GM19438 (cell line): ENCODE measurements around the gene MXI1.
"Not testable (repeated sequence)": the region's sequence is repeated elsewhere in the genome, so short reads cannot be mapped to it uniquely, and the experiment has no call there.

Source experiments
- ATAC-seq: cut with Tn5 transposase; IDR thresholded peaks from one replicate; pipeline ENCODE4 v1.9.1; 2021; ENCODE audit warnings: low read depth; ENCODE audit not compliant: unreplicated experiment

The MXI1 gene

DNA sequence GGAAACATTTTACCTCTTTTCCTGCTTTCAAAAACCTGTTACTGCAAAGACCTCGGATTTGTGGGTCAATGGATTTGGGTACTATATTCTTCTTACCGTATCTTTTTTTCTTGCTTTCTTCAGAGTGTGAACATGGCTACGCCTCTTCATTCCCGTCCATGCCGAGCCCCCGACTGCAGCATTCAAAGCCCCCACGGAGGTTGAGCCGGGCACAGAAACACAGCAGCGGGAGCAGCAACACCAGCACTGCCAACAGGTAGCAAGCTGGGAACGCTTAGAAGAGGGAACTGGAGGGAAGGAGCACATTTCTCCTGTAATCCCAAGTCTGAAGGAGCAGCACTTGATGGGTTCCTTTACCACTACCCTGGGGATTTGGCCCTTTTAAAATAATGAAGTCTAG lies 20.7 kb downstream of the MXI1 start:
- no peak for ATAC-seq

GRCh38 chr10:110229155-110229554 lies 21.8 kb downstream of the MXI1 start:
- ATAC-seq, result no peak

DNA sequence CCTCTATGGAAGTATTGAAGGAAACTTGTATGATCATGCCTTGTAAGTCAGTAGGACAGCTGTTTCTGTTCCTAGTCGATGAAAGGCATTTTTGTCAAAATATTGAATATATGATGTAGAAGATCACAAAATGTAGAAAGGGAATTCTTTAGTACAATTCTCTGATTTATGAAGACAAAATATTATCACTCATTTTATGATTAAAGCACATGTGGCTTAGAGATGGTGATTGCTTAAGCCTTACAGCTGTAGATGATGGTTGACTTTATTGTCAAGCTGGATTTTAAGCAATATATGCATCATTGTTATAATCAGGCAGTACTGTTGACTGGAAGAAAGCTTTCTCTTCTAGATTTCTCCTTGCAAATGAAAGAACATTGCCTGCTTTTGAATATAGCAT lies 26.4 kb downstream of the MXI1 start:
- ATAC-seq, result no peak

DNA sequence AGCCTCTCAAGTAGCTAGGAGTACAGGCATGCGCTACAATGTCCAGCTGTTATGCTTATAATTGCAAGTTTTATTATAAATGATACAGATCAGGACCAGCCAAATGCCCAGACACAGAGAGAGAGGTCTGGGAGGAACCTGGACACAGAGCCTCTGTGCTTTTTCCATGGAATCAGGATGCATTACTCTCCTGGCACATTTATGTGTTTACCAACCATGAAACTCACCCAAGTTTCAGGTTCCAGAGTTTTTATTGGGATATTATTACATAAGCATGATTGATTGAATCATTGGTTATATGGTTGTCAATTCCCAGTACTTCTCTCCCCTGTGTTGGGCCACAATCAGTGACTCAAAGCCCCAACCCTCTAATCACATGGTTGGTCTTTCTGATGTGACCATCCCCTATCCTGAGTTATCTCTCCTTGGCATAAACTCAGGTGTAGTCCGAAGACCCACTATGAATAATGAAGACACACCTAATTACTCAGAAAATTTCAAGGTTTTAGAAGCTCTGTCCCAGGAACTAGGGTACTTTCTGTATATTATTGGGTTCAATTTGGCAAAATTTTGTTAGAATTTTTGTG lies 30.6 kb downstream of the MXI1 start:
- ATAC-seq, result no peak

DNA sequence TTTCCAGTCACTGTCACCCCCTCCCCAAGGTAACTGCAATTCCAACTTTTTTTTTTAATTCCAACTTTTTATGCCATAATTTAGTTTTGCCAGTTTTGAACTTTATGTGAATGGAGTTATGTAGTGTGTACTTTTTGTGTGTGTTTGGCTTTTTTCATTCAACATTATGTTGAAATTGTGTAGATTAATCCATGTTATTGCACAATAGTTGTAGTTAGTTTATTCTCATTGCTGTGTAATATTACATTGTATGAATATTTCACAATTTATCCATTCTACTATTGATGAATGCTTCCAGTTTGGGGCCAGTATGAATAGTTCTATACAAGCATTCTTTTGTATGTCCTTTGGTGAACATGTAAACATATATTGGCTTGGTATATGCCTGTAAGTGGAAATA lies 32.5 kb downstream of the MXI1 start:
- no peak for ATAC-seq

GRCh38 chr10:110241407-110241806 lies 34.0 kb downstream of the MXI1 start:
- no peak for ATAC-seq

- ATAC-seq, result no peak
Observed at GRCh38 chr10:110241841-110242240, 34.4 kb downstream of the MXI1 start.

GRCh38 chr10:110242511-110242910 lies 35.1 kb downstream of the MXI1 start:
- ATAC-seq, result no peak

DNA sequence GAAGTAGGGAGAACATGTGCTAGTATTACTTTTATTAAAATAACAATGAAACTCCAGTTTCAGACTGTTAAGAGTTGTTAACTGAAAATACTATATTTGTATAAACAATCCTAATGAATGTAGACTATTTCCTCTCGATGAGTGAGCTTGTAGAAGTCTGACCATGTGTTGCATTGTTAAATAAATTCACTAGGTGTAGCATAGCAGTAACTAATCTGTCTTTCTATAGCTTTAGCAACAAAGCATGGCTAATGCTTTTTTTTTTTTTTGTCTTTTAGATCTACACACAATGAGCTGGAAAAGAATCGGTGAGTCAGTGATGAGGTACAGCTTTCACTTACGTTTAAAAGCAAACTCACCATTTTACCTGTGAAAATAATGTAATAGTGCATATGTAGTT lies 37.1 kb downstream of the MXI1 start:
- ATAC-seq, result no peak

DNA sequence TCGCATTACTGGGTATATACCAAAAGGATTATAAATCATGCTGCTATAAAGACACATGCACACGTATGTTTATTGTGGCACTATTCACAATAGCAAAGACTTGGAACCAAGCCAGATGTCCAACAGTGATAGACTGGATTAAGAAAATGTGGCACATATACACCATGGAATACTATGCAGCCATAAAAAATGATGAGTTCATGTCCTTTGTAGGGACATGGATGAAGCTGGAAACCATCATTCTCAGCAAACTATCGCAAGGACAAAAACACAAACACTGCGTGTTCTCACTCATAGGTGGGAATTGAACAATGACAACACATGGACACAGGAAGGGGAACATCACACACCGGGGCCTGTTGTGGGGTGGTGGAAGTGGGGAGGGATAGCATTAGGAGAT lies 40.4 kb downstream of the MXI1 start:
- ATAC-seq, result not testable (repeated sequence)

DNA sequence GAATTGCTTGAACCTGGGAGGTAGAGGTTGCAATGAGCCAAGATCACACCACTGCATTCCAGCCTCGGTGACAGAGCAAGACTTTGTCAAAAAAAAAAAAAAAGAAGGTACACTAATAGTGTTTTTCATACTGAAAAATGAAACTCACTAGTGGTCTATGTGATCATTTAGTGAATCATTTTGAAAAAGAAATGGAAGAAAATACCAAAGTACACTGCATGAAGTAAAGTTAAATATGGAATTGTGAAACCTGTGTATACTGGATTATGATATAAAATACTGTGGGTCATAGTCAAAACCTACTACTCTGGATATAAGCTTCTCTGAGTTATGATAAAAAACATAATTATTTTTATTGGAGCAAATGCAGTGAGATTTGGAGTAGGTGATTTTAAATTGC lies 42.1 kb downstream of the MXI1 start:
- peak; percentile 68 for ATAC-seq

- ATAC-seq, result peak; percentile 73
Observed at GRCh38 chr10:110251392-110251791, 44.0 kb downstream of the MXI1 start.

DNA sequence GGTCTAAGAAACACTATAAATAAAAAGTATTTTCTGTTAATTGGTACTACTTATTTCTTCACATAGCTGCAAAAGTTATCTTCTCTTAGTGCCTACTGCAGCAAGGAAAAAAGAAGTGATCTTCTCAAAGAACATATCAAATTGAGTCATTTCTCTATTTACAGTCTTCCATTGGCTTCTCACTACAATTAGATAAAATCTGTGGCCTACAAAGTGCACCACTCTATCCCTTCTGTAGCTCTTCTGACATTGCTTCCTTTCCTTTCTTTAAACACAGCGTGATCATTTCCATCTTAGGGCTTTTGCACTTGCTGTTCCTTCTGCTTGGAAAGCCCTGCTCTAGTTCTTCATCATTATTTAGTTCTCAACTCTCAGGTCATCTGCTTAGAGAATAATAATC lies 44.7 kb downstream of the MXI1 start:
- no peak for ATAC-seq

DNA sequence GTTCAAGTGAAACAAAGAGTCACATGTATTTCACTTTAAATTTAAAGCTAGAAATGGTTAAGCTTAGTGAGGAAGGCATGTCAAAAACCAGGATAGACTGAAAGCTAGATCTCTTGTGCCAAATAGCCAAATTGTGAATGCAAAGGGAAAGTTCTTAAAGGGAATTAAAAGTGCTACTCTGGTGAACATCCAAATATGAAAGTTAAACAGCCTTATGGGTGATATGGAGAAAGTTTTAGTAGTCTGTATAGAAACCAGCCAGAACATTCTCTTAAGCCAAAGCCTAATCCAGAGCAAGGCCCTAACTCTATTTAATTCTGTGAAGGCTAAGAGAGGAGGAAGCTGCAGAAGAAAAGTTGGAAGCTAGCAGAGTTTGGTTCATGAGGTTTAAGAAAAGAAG lies 47.1 kb downstream of the MXI1 start:
- ATAC-seq, result no peak

GRCh38 chr10:110258542-110258941 lies 51.1 kb downstream of the MXI1 start:
- ATAC-seq, result no peak

DNA sequence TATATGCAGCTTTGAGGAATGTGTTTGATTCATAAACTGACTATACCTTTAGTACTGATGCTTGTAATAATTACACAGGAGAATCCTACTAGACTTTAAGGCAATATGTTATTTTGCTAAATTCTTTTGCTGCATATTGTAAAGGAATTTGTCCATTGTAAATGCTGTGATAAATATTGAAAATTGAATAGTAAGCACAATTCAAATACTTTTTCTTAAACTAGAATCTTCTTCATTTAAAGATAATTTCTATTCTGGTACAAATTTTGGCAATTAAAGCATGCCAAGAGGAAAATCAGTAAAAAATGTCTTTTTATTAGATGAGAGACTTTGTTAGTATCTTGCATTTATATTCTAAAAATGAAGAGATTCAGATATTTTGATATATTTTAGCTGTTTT lies 51.9 kb downstream of the MXI1 start:
- ATAC-seq, result no peak

GRCh38 chr10:110260746-110261477 lies 53.5 kb downstream of the MXI1 start:
- ATAC-seq, result no peak

DNA sequence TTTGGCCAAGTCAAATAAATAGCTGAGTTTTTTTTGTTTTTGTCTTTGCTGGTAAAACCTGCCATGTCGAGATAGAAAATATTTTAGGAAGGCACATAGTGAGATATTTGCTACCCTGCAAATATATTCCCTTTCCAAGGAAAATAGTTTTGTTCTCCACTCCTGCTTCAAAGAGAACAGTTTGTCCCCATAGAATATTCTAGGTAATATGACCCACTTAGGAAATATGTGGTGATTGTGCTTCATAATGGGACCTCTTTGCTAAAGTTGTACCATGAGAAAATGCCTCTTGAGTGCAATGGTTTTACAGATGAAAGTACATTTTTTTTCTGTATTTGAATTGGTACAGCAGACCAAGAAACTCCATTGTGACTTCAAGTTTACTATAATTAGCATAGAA lies 55.8 kb downstream of the MXI1 start:
- ATAC-seq, result no peak

GRCh38 chr10:110265573-110266193 lies 58.3 kb downstream of the MXI1 start:
- no peak for ATAC-seq

DNA sequence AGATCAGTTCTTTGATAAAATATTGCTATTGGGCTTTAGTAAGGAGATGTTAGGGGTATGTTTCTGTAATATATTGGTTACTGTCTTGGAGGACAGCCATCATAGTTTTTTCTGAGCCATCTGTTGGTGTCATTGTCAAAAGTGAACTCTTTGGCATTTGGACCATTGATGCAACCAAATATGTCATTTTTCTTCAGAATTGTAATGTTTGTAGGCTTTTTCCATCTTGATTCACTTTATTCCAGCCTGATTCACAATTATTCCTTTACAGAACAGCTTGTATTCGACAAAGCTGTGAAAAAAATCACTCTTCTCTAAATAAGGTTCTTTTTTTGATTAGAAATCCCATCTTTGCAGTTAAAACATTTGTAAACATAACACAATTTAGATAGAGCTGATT lies 59.9 kb downstream of the MXI1 start:
- ATAC-seq, result no peak

DNA sequence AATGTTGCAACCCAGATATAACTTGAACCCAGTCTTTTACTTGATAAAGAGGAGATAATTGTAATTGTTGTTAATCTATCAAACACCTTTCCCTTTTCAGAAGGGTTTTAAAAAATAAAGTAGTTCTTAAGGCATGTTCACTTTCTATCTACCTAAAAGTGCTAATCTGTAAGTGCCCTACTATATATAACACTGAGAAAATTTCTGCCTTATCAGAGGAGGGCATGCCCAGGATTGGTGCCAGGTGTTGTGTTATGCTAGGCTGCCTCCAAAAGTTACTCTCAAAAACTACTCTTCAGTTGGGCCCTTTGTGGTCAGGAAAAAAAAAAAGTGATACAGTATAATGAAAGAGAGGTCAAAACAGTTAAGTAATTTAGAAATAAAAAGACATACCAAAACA lies 61.0 kb downstream of the MXI1 start:
- ATAC-seq, result no peak

DNA sequence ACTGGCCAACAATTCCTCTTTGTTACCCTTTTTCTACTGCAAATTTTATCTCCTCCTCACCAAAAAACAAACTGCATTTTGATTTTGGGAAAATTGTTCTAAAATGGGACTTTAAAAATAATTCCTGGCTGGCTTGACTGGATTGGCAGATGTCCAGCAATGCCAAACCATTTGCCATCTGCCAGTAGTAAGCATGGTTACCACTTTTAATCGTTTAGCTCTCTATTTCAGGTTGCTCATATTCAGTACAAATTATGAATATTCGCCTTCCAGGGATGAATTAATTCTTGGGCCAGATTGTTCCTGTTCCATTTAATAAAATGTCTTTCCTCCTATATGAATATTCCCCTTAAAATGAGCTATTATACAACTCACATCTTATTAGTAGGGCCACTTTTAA lies 61.6 kb downstream of the MXI1 start:
- ATAC-seq, result no peak
